SK-N-DZ (cell line): ENCODE results near the gene GNAQ.

Experiments
- DNase-seq: peaks from one replicate; pipeline ENCODE4 v3.0.0-alpha.2; 2015; ENCODE audit warnings: low spot score

Gene GNAQ

GRCh38 chr9:78031893-78032729 is 500 bp upstream of the GNAQ start:
- DNase-seq, result peak; percentile 96

GRCh38 chr9:78030553-78031443 is 813 bp downstream of the GNAQ start:
- DNase-seq, result peak; percentile 65

- DNase-seq, result peak; percentile 56
These were observed 1.4 kb downstream of the GNAQ start for GRCh38 chr9:78030296-78030552.

GRCh38 chr9:78029551-78030295 is 1.9 kb downstream of the GNAQ start:
- DNase-seq, result peak; percentile 15

GRCh38 chr9:78028926-78029325 is 2.7 kb downstream of the GNAQ start:
- no peak for DNase-seq

GRCh38 chr9:78026947-78027346 is 4.7 kb downstream of the GNAQ start:
- no peak for DNase-seq

GRCh38 chr9:78026416-78026815 is 5.2 kb downstream of the GNAQ start:
- no peak for DNase-seq

GRCh38 chr9:78025186-78025585 is 6.4 kb downstream of the GNAQ start:
- DNase-seq, result no peak

GRCh38 chr9:78023003-78023741 is 8.4 kb downstream of the GNAQ start:
- no peak for DNase-seq

GRCh38 chr9:78021697-78022096 is 9.9 kb downstream of the GNAQ start:
- DNase-seq, result no peak

- DNase-seq, result no peak
These were observed 14.4 kb downstream of the GNAQ start for GRCh38 chr9:78017190-78017693.

- no peak for DNase-seq
These were observed 16.4 kb downstream of the GNAQ start for GRCh38 chr9:78015241-78015640.

GRCh38 chr9:78014776-78015175 is 16.8 kb downstream of the GNAQ start:
- no peak for DNase-seq

GRCh38 chr9:78013934-78014333 is 17.7 kb downstream of the GNAQ start:
- DNase-seq, result no peak

GRCh38 chr9:78011049-78011448 is 20.6 kb downstream of the GNAQ start:
- no peak for DNase-seq

- DNase-seq, result no peak
These were observed 21.2 kb downstream of the GNAQ start for GRCh38 chr9:78010445-78010844.

- DNase-seq, result no peak
These were observed 22.4 kb downstream of the GNAQ start for GRCh38 chr9:78009186-78009585.

- DNase-seq, result no peak
These were observed 24.9 kb downstream of the GNAQ start for GRCh38 chr9:78006734-78007133.

GRCh38 chr9:78005231-78006002 is 26.2 kb downstream of the GNAQ start:
- DNase-seq, result no peak

- DNase-seq, result no peak
These were observed 27.0 kb downstream of the GNAQ start for GRCh38 chr9:78004478-78005229.
